HEK293 (cell line): ENCODE data around the gene KIF5B.

ENCODE experiments used
- CTCF ChIP-seq: fragments of 450-650 bp; formaldehyde crosslinking; IDR thresholded peaks from 2 replicates; pipeline ENCODE4 v1.5.1; 2016; ENCODE audit warnings: missing biosample characterization, missing genetic modification characterization
- GLIS1 ChIP-seq: fragments of 450-650 bp; formaldehyde crosslinking; IDR thresholded peaks from 2 replicates; pipeline ENCODE4 v1.5.1; 2016; ENCODE audit warnings: missing biosample characterization, missing genetic modification characterization
- IKZF3 ChIP-seq: fragments of 450-650 bp; IDR thresholded peaks from 2 replicates; pipeline ENCODE4 v1.5.0; 2018; ENCODE audit warnings: missing biosample characterization, mild to moderate bottlenecking, missing genetic modification characterization, moderate library complexity
- PRDM10 ChIP-seq: fragments of 450-650 bp; formaldehyde crosslinking; IDR thresholded peaks from 2 replicates; pipeline ENCODE4 v1.5.1; 2016; ENCODE audit warnings: missing biosample characterization, missing genetic modification characterization
- PRDM6 ChIP-seq: fragments of 450-650 bp; formaldehyde crosslinking; IDR thresholded peaks from 2 replicates; pipeline ENCODE4 v1.5.1; 2017; ENCODE audit warnings: missing biosample characterization, missing genetic modification characterization
- SP3 ChIP-seq: fragments of 450-650 bp; formaldehyde crosslinking; IDR thresholded peaks from 2 replicates; pipeline ENCODE4 v1.5.1; 2016; ENCODE audit warnings: missing biosample characterization, missing genetic modification characterization
- WT1 ChIP-seq: fragments of 450-650 bp; formaldehyde crosslinking; IDR thresholded peaks from 2 replicates; pipeline ENCODE4 v1.5.1; 2016; ENCODE audit warnings: missing biosample characterization, missing genetic modification characterization
- ZBTB20 ChIP-seq: fragments of 450-650 bp; formaldehyde crosslinking; IDR thresholded peaks from 2 replicates; pipeline ENCODE4 v1.5.1; 2016; ENCODE audit warnings: missing biosample characterization, missing genetic modification characterization
- ZNF10 ChIP-seq: fragments of 450-650 bp; formaldehyde crosslinking; IDR thresholded peaks from 2 replicates; pipeline ENCODE4 v1.5.1; 2017; ENCODE audit warnings: missing biosample characterization, missing genetic modification characterization
- ZNF146 ChIP-seq: fragments of 450-650 bp; formaldehyde crosslinking; IDR thresholded peaks from 2 replicates; pipeline ENCODE4 v1.5.1; 2016; ENCODE audit warnings: missing biosample characterization, missing genetic modification characterization
- ZNF184 ChIP-seq: fragments of 450-650 bp; IDR thresholded peaks from 2 replicates; pipeline ENCODE4 v1.5.1; 2018; ENCODE audit warnings: missing biosample characterization, mild to moderate bottlenecking, missing genetic modification characterization
- ZNF266 ChIP-seq: fragments of 450-650 bp; formaldehyde crosslinking; IDR thresholded peaks from 2 replicates; pipeline ENCODE4 v1.5.1; 2016; ENCODE audit warnings: missing biosample characterization, missing genetic modification characterization, low read depth
- ZNF274 ChIP-seq, 2 experiments: fragments of 200-500 bp in 1 of 2; fragments of 450-650 bp in 1 of 2; sonication (Bioruptor generic) in 1 of 2; formaldehyde crosslinking in 1 of 2; IDR thresholded peaks; 2 replicates each; pipeline versions ENCODE4 v1.5.1 to v1.6.1; 2014 to 2016; ENCODE audit warnings: borderline replicate concordance in 1 of 2, inconsistent platforms in 1 of 2, low read length in 1 of 2, missing biosample characterization in 1 of 2, missing genetic modification characterization in 1 of 2
- ZNF311 ChIP-seq: fragments of 450-650 bp; formaldehyde crosslinking; IDR thresholded peaks from 2 replicates; pipeline ENCODE4 v1.5.1; 2017; ENCODE audit warnings: missing biosample characterization, missing genetic modification characterization, borderline replicate concordance
- ZNF37A ChIP-seq: fragments of 450-650 bp; IDR thresholded peaks from 2 replicates; pipeline ENCODE4 v1.5.1; 2018; ENCODE audit warnings: missing biosample characterization, missing genetic modification characterization
- ZNF394 ChIP-seq: fragments of 450-650 bp; formaldehyde crosslinking; IDR thresholded peaks from 2 replicates; pipeline ENCODE4 v1.5.1; 2016; ENCODE audit warnings: missing biosample characterization, missing genetic modification characterization, mild to moderate bottlenecking, moderate library complexity, borderline replicate concordance
- ZNF423 ChIP-seq: fragments of 450-650 bp; formaldehyde crosslinking; IDR thresholded peaks from 2 replicates; pipeline ENCODE4 v1.5.1; 2016; ENCODE audit warnings: missing biosample characterization, missing genetic modification characterization
- ZNF433 ChIP-seq: fragments of 450-650 bp; formaldehyde crosslinking; IDR thresholded peaks from 2 replicates; pipeline ENCODE4 v1.5.1; 2016; ENCODE audit warnings: missing biosample characterization, missing genetic modification characterization, low read depth
- ZNF488 ChIP-seq: fragments of 450-650 bp; formaldehyde crosslinking; IDR thresholded peaks from 2 replicates; pipeline ENCODE4 v1.5.1; 2016; ENCODE audit warnings: missing biosample characterization, missing genetic modification characterization
- ZNF501 ChIP-seq: fragments of 450-650 bp; formaldehyde crosslinking; IDR thresholded peaks from 2 replicates; pipeline ENCODE4 v1.5.1; 2016; ENCODE audit warnings: missing biosample characterization, missing genetic modification characterization
- ZNF660 ChIP-seq: fragments of 450-650 bp; IDR thresholded peaks from 2 replicates; pipeline ENCODE4 v1.5.1; 2018; ENCODE audit warnings: missing biosample characterization, mild to moderate bottlenecking, missing genetic modification characterization
- ZNF692 ChIP-seq: fragments of 450-650 bp; formaldehyde crosslinking; IDR thresholded peaks from 2 replicates; pipeline ENCODE4 v1.5.1; 2016; ENCODE audit warnings: missing biosample characterization, missing genetic modification characterization
- ZNF701 ChIP-seq: fragments of 450-650 bp; formaldehyde crosslinking; IDR thresholded peaks from 2 replicates; pipeline ENCODE4 v1.5.1; 2016; ENCODE audit warnings: missing biosample characterization, missing genetic modification characterization
- ZNF707 ChIP-seq: fragments of 450-650 bp; formaldehyde crosslinking; IDR thresholded peaks from 2 replicates; pipeline ENCODE4 v1.5.1; 2016; ENCODE audit warnings: missing biosample characterization, missing genetic modification characterization
- ZNF747 ChIP-seq: fragments of 450-650 bp; formaldehyde crosslinking; IDR thresholded peaks from 2 replicates; pipeline ENCODE4 v1.5.1; 2016; ENCODE audit warnings: missing biosample characterization, missing genetic modification characterization
- ZNF791 ChIP-seq: fragments of 450-650 bp; formaldehyde crosslinking; IDR thresholded peaks from 2 replicates; pipeline ENCODE4 v1.5.1; 2016; ENCODE audit warnings: missing biosample characterization, missing genetic modification characterization
- ZSCAN30 ChIP-seq: fragments of 450-650 bp; IDR thresholded peaks from 2 replicates; pipeline ENCODE4 v1.5.1; 2018; ENCODE audit warnings: missing biosample characterization, mild to moderate bottlenecking, missing genetic modification characterization, moderate library complexity
- ZSCAN4 ChIP-seq: fragments of 450-650 bp; formaldehyde crosslinking; IDR thresholded peaks from 2 replicates; pipeline ENCODE4 v1.5.1; 2017; ENCODE audit warnings: missing biosample characterization, missing genetic modification characterization

KIF5B gene

GRCh38 chr10:32056136-32057035 is at the start of gene KIF5B (continued):
- TF ChIP-seq ZNF707 (tag by site-specific recombination) (no peak), CTCF (tag by site-specific recombination) (peak; percentile 19; the same call in 1 of the 2 replicates), ZNF791 (tag by site-specific recombination) (no peak), ZNF10 (tag by site-specific recombination) (no peak), ZNF184 (tag by site-specific recombination) (0 out of 2 replicates have a peak, but pooled peaks have one; percentile 11), ZNF266 (tag by site-specific recombination) (no peak), PRDM10 (tag by site-specific recombination) (no peak), SP3 (tag by site-specific recombination) (0 out of 2 replicates have a peak, but pooled peaks have one; percentile 4), ZNF37A (no peak), ZNF747 (no peak), ZNF394 (tag by site-specific recombination) (no peak), ZNF433 (no peak), ZSCAN30 (peak; percentile 89; the same call in 1 of the 2 replicates), ZBTB20 (peak; percentile 57; the same call in 1 of the 2 replicates), ZNF692 (tag by site-specific recombination) (0 out of 2 replicates have a peak, but pooled peaks have one; percentile 49), ZSCAN4 (tag by site-specific recombination) (0 out of 2 replicates have a peak, but pooled peaks have one; percentile 18), ZNF501 (tag by site-specific recombination) (peak; percentile 85), IKZF3 (tag by site-specific recombination) (0 out of 2 replicates have a peak, but pooled peaks have one; percentile 40), ZNF423 (no peak), ZNF311 (tag by site-specific recombination) (no peak), WT1 (no peak; the same call in 1 of the 2 replicates), ZNF660 (peak; percentile 70), ZNF146 (no peak), ZNF701 (tag by site-specific recombination) (no peak), PRDM6 (tag by site-specific recombination) (no peak), ZNF274 (IDR thresholded peaks at IDR 0.05; ENCODE audit: low read length) (no peak), ZNF274 (tag by site-specific recombination; IDR thresholded peaks at IDR 0.05; ENCODE audit: borderline replicate concordance) (no peak), ZNF488 (tag by site-specific recombination) (no peak), GLIS1 (tag by site-specific recombination) (no peak)
